DOHH2 (cell line): ENCODE measurements around the gene SST.

Source experiments
- CTCF ChIP-seq: fragments of 200-600 bp; sonication (generic); IDR thresholded peaks from one replicate; pipeline ENCODE4 v1.5.1; 2014; ENCODE audit warnings: antibody characterized with exemption, mild to moderate bottlenecking, low read depth, low read length; ENCODE audit not compliant: poor library complexity, severe bottlenecking
- EZH2phosphoT487 ChIP-seq: fragments of 200-600 bp; sonication (generic); IDR thresholded peaks from 2 replicates; pipeline ENCODE4 v1.6.1; 2017; ENCODE audit warnings: borderline replicate concordance, mild to moderate bottlenecking, antibody characterized with exemption, low read length, moderate library complexity, mixed read lengths

GRCh38 chr3:187708696-187709095 is 38.5 kb upstream of the SST start:
- TF ChIP-seq CTCF (no peak), EZH2phosphoT487 (no peak)
